H9 (cell line): ENCODE data around the gene OR52K1. TPM values are rescaled to one million over a fixed set of nuclear protein-coding genes. Genes with fewer than 3 reads are reported as not detected.

ENCODE experiments used
- DNase-seq: peaks from one replicate; pipeline ENCODE4 v3.0.0-alpha.2; 2017
- H2AFZ ChIP-seq: one replicate; pipeline ENCODE4 v1.6.1; 2013; ENCODE audit warnings: mild to moderate bottlenecking, low read length, control low read depth, moderate library complexity
- H2AK5ac ChIP-seq: 2 replicates; pipeline ENCODE4 v1.6.1; 2013; ENCODE audit warnings: low read length, control low read depth, mixed read lengths; ENCODE audit not compliant: insufficient read length
- H2BK120ac ChIP-seq: one replicate; pipeline ENCODE4 v1.6.1; 2013; ENCODE audit warnings: low read depth, mild to moderate bottlenecking, low read length, control low read depth, inconsistent platforms; ENCODE audit not compliant: poor library complexity, severe bottlenecking
- H2BK12ac ChIP-seq: 2 replicates; pipeline ENCODE4 v1.6.1; 2013; ENCODE audit warnings: low read length, control low read depth, mixed read lengths, low read depth; ENCODE audit not compliant: insufficient read length
- H2BK15ac ChIP-seq: 2 replicates; pipeline ENCODE4 v1.6.1; 2013; ENCODE audit warnings: low read depth, low read length, control low read depth
- H2BK20ac ChIP-seq: one replicate; pipeline ENCODE4 v1.6.1; 2013; ENCODE audit warnings: low read depth, mild to moderate bottlenecking, low read length, control low read depth, inconsistent platforms; ENCODE audit not compliant: poor library complexity, severe bottlenecking
- H2BK5ac ChIP-seq: 2 replicates; pipeline ENCODE4 v1.6.1; 2013; ENCODE audit warnings: low read length, control low read depth, mixed read lengths; ENCODE audit not compliant: insufficient read length
- H3K14ac ChIP-seq: 2 replicates; pipeline ENCODE4 v1.6.1; 2013; ENCODE audit warnings: low read length, control low read depth; ENCODE audit not compliant: insufficient read depth
- H3K18ac ChIP-seq: 2 replicates; pipeline ENCODE4 v1.6.1; 2013; ENCODE audit warnings: low read depth, mild to moderate bottlenecking, mixed read lengths, low read length, control low read depth; ENCODE audit not compliant: insufficient read length
- H3K23ac ChIP-seq: 2 replicates; pipeline ENCODE4 v1.6.1; 2013; ENCODE audit warnings: low read length, control low read depth, mixed read lengths, low read depth; ENCODE audit not compliant: insufficient read length
- H3K23me2 ChIP-seq: 2 replicates; pipeline ENCODE4 v1.6.1; 2013; ENCODE audit warnings: low read depth, mild to moderate bottlenecking, mixed read lengths, low read length, control low read depth; ENCODE audit not compliant: insufficient read length, poor library complexity, severe bottlenecking
- H3K27ac ChIP-seq: 2 replicates; pipeline ENCODE4 v1.5.1; 2013; ENCODE audit warnings: low read length, control low read depth, mixed read lengths, low read depth; ENCODE audit not compliant: insufficient read length
- H3K27me3 ChIP-seq: 2 replicates; pipeline ENCODE4 v1.6.1; 2013; ENCODE audit warnings: low read length, control low read depth, inconsistent platforms; ENCODE audit not compliant: insufficient read depth
- H3K4ac ChIP-seq: 2 replicates; pipeline ENCODE4 v1.6.1; 2013; ENCODE audit warnings: low read depth, mild to moderate bottlenecking, control low read depth, inconsistent platforms, low read length, moderate library complexity
- H3K4me1 ChIP-seq: 2 replicates; pipeline ENCODE4 v1.6.1; 2013; ENCODE audit warnings: low read length, control low read depth, inconsistent platforms; ENCODE audit not compliant: insufficient read depth
- H3K4me2 ChIP-seq: 2 replicates; pipeline ENCODE4 v1.6.1; 2013; ENCODE audit warnings: low read length, control low read depth, mixed read lengths; ENCODE audit not compliant: insufficient read length, insufficient read depth
- H3K56ac ChIP-seq: 2 replicates; pipeline ENCODE4 v1.6.1; 2013; ENCODE audit warnings: low read depth, mild to moderate bottlenecking, mixed read lengths, low read length, control low read depth; ENCODE audit not compliant: insufficient read length
- H3K79me1 ChIP-seq: 2 replicates; pipeline ENCODE4 v1.6.1; 2013; ENCODE audit warnings: low read depth, mild to moderate bottlenecking, moderate library complexity, low read length, control low read depth, inconsistent platforms; ENCODE audit not compliant: insufficient read depth, poor library complexity, severe bottlenecking
- H3K79me2 ChIP-seq: 2 replicates; pipeline ENCODE4 v1.6.1; 2013; ENCODE audit warnings: low read length, control low read depth, inconsistent platforms; ENCODE audit not compliant: insufficient read depth
- H3K9ac ChIP-seq: 2 replicates; pipeline ENCODE4 v1.6.1; 2013; ENCODE audit warnings: low read length, control low read depth, mixed read lengths; ENCODE audit not compliant: insufficient read length; ENCODE audit errors: extremely low read depth
- H3K9me3 ChIP-seq: one replicate; pipeline ENCODE4 v1.6.1; 2013; ENCODE audit warnings: low read depth, low read length, inconsistent platforms; ENCODE audit not compliant: control insufficient read depth
- H3T11ph ChIP-seq: one replicate; pipeline ENCODE4 v1.6.1; 2013; ENCODE audit warnings: mild to moderate bottlenecking, low read length, control low read depth, inconsistent platforms
- H4K20me1 ChIP-seq: one replicate; pipeline ENCODE4 v1.6.1; 2013; ENCODE audit not compliant: control insufficient read depth, insufficient read length, insufficient read depth
- H4K5ac ChIP-seq: 2 replicates; pipeline ENCODE4 v1.6.1; 2013; ENCODE audit warnings: low read depth, mild to moderate bottlenecking, mixed read lengths, low read length, control low read depth; ENCODE audit not compliant: insufficient read length
- H4K8ac ChIP-seq: replicated peaks from 2 replicates; pipeline ENCODE4 v1.6.1; 2013; ENCODE audit warnings: low read length, control low read depth, mixed read lengths, low read depth; ENCODE audit not compliant: insufficient read length
- H4K91ac ChIP-seq: 2 replicates; pipeline ENCODE4 v1.6.1; 2013; ENCODE audit warnings: low read depth, mild to moderate bottlenecking, moderate library complexity, mixed read lengths, low read length, control low read depth; ENCODE audit not compliant: insufficient read length
- H3K27ac Mint-ChIP-seq, 3 experiments: 2 replicates in 2 of 3; 3 replicates in 1 of 3; pipeline ENCODE4 v1.8.0; 2020 to 2021; ENCODE audit warnings: mixed read lengths in 3 of 3, mild to moderate bottlenecking in 1 of 3, moderate library complexity in 1 of 3
- H3K27me3 Mint-ChIP-seq: 2 replicates; pipeline ENCODE4 v1.8.0; 2021; ENCODE audit warnings: low read depth, mild to moderate bottlenecking, moderate library complexity, mixed read lengths
- H3K36me3 Mint-ChIP-seq, 3 experiments: 2 replicates in 2 of 3; 3 replicates in 1 of 3; pipeline ENCODE4 v1.8.0; 2020 to 2021; ENCODE audit warnings: low read depth in 3 of 3, mixed read lengths in 3 of 3; ENCODE audit not compliant: insufficient read depth in 1 of 3
- H3K4me1 Mint-ChIP-seq, 2 experiments: 2 replicates each; pipeline ENCODE4 v1.8.0; 2020; ENCODE audit warnings: mixed read lengths in 2 of 2
- H3K4me3 Mint-ChIP-seq, 2 experiments: 2 replicates in 1 of 2; 3 replicates in 1 of 2; pipeline ENCODE4 v1.8.0; 2020 to 2021; ENCODE audit warnings: mild to moderate bottlenecking in 2 of 2, mixed read lengths in 2 of 2, moderate library complexity in 1 of 2
- H3K9me3 Mint-ChIP-seq, 2 experiments: 2 replicates in 1 of 2; 3 replicates in 1 of 2; pipeline ENCODE4 v1.8.0; 2020; ENCODE audit warnings: mild to moderate bottlenecking in 2 of 2, mixed read lengths in 2 of 2, moderate library complexity in 1 of 2
- CTCF ChIP-seq: fragments of 200-600 bp; sonication (generic); conservative IDR thresholded peaks from 3 replicates; pipeline ENCODE4 v1.8.0; 2021; ENCODE audit warnings: antibody characterized with exemption, mild to moderate bottlenecking
- WGBS: extraction: QIAGEN DNeasy Blood & Tissue Kit; methylation state at CpG from one replicate; pipeline ENCODE4 v1.1.7; 2013; ENCODE audit warnings: missing lambda C conversion rate, low lambda C conversion rate, mixed read lengths; ENCODE audit not compliant: insufficient read length; ENCODE audit errors: extremely low coverage; 5-methylcytosine and 5-hydroxymethylcytosine counted together
- total RNA-seq: library from RNA; stranded (reverse); gene quantifications from 2 replicates; pipeline ENCODE4 v1.2.1, GENCODE V29; 2021

The OR52K1 gene
- total RNA-seq, 1 experiment from 2014 or later, result not detected

GRCh38 chr11:4541071-4541470 is 58.6 kb downstream of the OR52K1 start:
- no peaks in the 10 kb centered on the region for H4K20me1 ChIP-seq
- H4K5ac ChIP-seq, result no peak overlapping the region
- no peak overlapping the region for H2BK20ac ChIP-seq
- H3K23me2 ChIP-seq, result no peaks in the 10 kb centered on the region
- no peaks in the 10 kb centered on the region for H3K79me1 ChIP-seq
- H4K91ac ChIP-seq, result no peak overlapping the region
- H3K36me3 Mint-ChIP-seq, result no peaks in the 10 kb centered on the region
- H3K79me2 ChIP-seq, result no peaks in the 10 kb centered on the region
- no peak overlapping the region for H4K8ac ChIP-seq
- H2BK15ac ChIP-seq, result no peak overlapping the region
- H3K9ac ChIP-seq, result no peak overlapping the region
- H3K4me2 ChIP-seq, result no peak overlapping the region
- no peak overlapping the region for H3K4me3 Mint-ChIP-seq
- DNase-seq, result no peak
- no peaks in the 10 kb centered on the region for H3K9me3 ChIP-seq
- no CpG with 5 or more reads among the region's 1 CpG for WGBS
- H3K27me3 Mint-ChIP-seq, result peaks cover 23% of the 10 kb centered on the region
- no peak overlapping the region for H3T11ph ChIP-seq
- H2BK5ac ChIP-seq, result no peak overlapping the region
- H2BK12ac ChIP-seq, result no peak overlapping the region
- no peak overlapping the region for H3K4ac ChIP-seq
- H3K14ac ChIP-seq, result no peak overlapping the region
- no peak overlapping the region for H3K18ac ChIP-seq
- no peaks in the 10 kb centered on the region for H3K4me1 Mint-ChIP-seq
- no peak overlapping the region for H3K27ac Mint-ChIP-seq
- no peak overlapping the region for H2AK5ac ChIP-seq
- H3K27me3 ChIP-seq, result no peaks in the 10 kb centered on the region
- no peaks in the 10 kb centered on the region for H3K9me3 Mint-ChIP-seq
- H3K4me1 ChIP-seq, result no peaks in the 10 kb centered on the region
- TF ChIP-seq CTCF, result no peak
- H2BK120ac ChIP-seq, result no peak overlapping the region
- H3K27ac ChIP-seq, result no peak overlapping the region
- no peak overlapping the region for H3K56ac ChIP-seq
- no peak overlapping the region for H2AFZ ChIP-seq
- no peak overlapping the region for H3K23ac ChIP-seq

Other genes starting within 250 kb of the OR52K1 start
- not detected in 2 replicates for gene OR52B4, start 114.3 kb upstream of the OR52K1 start, total RNA-seq
- 15.1 and 15.6 TPM in 2 replicates for gene TRIM21, start 88.9 kb upstream of the OR52K1 start, total RNA-seq
- not detected in 2 replicates for gene OR52K2, start 33.4 kb upstream of the OR52K1 start, total RNA-seq
- not detected in 2 replicates for gene OR52M1, start 62.5 kb downstream of the OR52K1 start, total RNA-seq
- not detected in 2 replicates for gene OR52I2, start 99.1 kb downstream of the OR52K1 start, total RNA-seq
- not detected in 2 replicates for gene OR52I1, start 111.4 kb downstream of the OR52K1 start, total RNA-seq
- gene TRIM68, start 125.6 kb downstream of the OR52K1 start, total RNA-seq, result 7.5 and 9.9 TPM in 2 replicates
- gene OR51D1, start 154.8 kb downstream of the OR52K1 start, total RNA-seq, result not detected in 2 replicates
- not detected in 2 replicates for gene OR51E1, start 161.3 kb downstream of the OR52K1 start, total RNA-seq
- not detected in 2 replicates for gene OR51E2, start 215.2 kb downstream of the OR52K1 start, total RNA-seq
- gene MMP26, start 222.1 kb downstream of the OR52K1 start, total RNA-seq, result not detected in 2 replicates